OCI-LY7 (cell line): ENCODE measurements around the gene NFATC3. TPM values are rescaled to one million over a fixed set of nuclear protein-coding genes. Genes with fewer than 3 reads are reported as not detected.

Experiments
- BruUV-seq: library from RNA; stranded (reverse); fragments of 400-500 nt; replicated peaks from 2 replicates; lab custom pipeline; 2021; lab: Mats Ljungman, UMichigan
- CTCF ChIA-PET: fragments of 300-600 bp; sonication (Branson Sonifier 250); formaldehyde crosslinking; loops from one replicate; lab custom pipeline; 2022; ENCODE audit warnings: antibody characterized with exemption; ENCODE audit not compliant: unreplicated experiment; lab: Charles Lee
- POLR2A ChIA-PET: fragments of 300-600 bp; sonication (Branson Sonifier 250); formaldehyde crosslinking; loops from one replicate; lab custom pipeline; 2022; ENCODE audit warnings: antibody characterized with exemption; lab: Charles Lee
- DNase-seq: peaks from one replicate; pipeline ENCODE4 v3.0.0-alpha.2; 2015; ENCODE audit warnings: low spot score
- H2AFZ ChIP-seq: fragments of 200-600 bp; sonication (generic), shearing (Covaris generic); 2 replicates; pipeline ENCODE4 v1.6.1; 2014; ENCODE audit warnings: mild to moderate bottlenecking, antibody characterized with exemption, low read length, moderate library complexity
- H3K27ac ChIP-seq: fragments of 200-600 bp; sonication (generic); 2 replicates; pipeline ENCODE4 v1.5.1; 2014; ENCODE audit warnings: mixed run types, low read depth, mild to moderate bottlenecking, moderate library complexity, low read length, inconsistent platforms; ENCODE audit not compliant: poor library complexity, severe bottlenecking
- H3K36me3 ChIP-seq: fragments of 200-600 bp; sonication (generic); 2 replicates; pipeline ENCODE4 v1.6.1; 2014; ENCODE audit warnings: mild to moderate bottlenecking, antibody characterized with exemption, low read length, moderate library complexity, mixed read lengths; ENCODE audit not compliant: insufficient read depth
- H3K4me1 ChIP-seq: fragments of 200-600 bp; sonication (generic); 2 replicates; pipeline ENCODE4 v1.5.1; 2014; ENCODE audit warnings: mild to moderate bottlenecking, low read length; ENCODE audit not compliant: insufficient read depth, poor library complexity, severe bottlenecking
- H3K4me2 ChIP-seq: fragments of 200-600 bp; sonication (generic); 2 replicates; pipeline ENCODE4 v1.6.1; 2014; ENCODE audit warnings: mild to moderate bottlenecking, low read length
- H3K4me3 ChIP-seq: fragments of 200-600 bp; sonication (generic); 2 replicates; pipeline ENCODE4 v1.5.1; 2014; ENCODE audit warnings: mild to moderate bottlenecking, low read depth, low read length; ENCODE audit not compliant: poor library complexity, severe bottlenecking
- H3K79me2 ChIP-seq: fragments of 200-600 bp; sonication (generic); 2 replicates; pipeline ENCODE4 v1.6.1; 2016; ENCODE audit warnings: low read depth, mild to moderate bottlenecking, low read length, moderate library complexity, mixed read lengths; ENCODE audit not compliant: insufficient read depth
- H3K9me2 ChIP-seq: fragments of 200-600 bp; sonication (generic); 2 replicates; pipeline ENCODE4 v1.6.1; 2016; ENCODE audit warnings: mild to moderate bottlenecking, low read length, mixed read lengths; ENCODE audit not compliant: insufficient read depth
- H3K9me3 ChIP-seq: fragments of 200-600 bp; sonication (generic); 2 replicates; pipeline ENCODE4 v1.6.1; 2014; ENCODE audit warnings: mild to moderate bottlenecking, mixed run types, low read length, mixed read lengths
- H4K20me1 ChIP-seq: fragments of 200-600 bp; sonication (generic); 2 replicates; pipeline ENCODE4 v1.6.1; 2014; ENCODE audit warnings: mild to moderate bottlenecking, antibody characterized with exemption, low read length, moderate library complexity, mixed read lengths; ENCODE audit not compliant: insufficient read depth
- EZH2phosphoT487 ChIP-seq: fragments of 200-600 bp; sonication (generic); IDR thresholded peaks from 2 replicates; pipeline ENCODE4 v1.6.1; 2018; ENCODE audit warnings: low read depth, borderline replicate concordance, mild to moderate bottlenecking, mixed run types, antibody characterized with exemption, low read length, moderate library complexity, mixed read lengths
- intact Hi-C: fragments of 100-400 bp; cut with micrococcal nuclease; formaldehyde crosslinking; loops from one replicate; pipeline ENCODE4 v1.10.0; 2022; ENCODE audit not compliant: unreplicated experiment
- total RNA-seq, 2 experiments: library from RNA; depleted of rRNA in 1 of 2; stranded (reverse); fragments of >200 nt in 1 of 2; shearing (Covaris generic) in 1 of 2; gene quantifications; 2 replicates each; pipeline ENCODE4 v1.2.3, GENCODE V29; 2014 to 2022
- TF ChIP-seq, protein P1 (sequence below): fragments of 200-600 bp; sonication (generic); conservative IDR thresholded peaks from 2 replicates; pipeline ENCODE4 v1.5.1; 2014; ENCODE audit warnings: mild to moderate bottlenecking, antibody characterized with exemption, low read length, moderate library complexity, mixed read lengths

NFATC3 gene
- total RNA-seq, 2 experiments from 2014 or later, result 73.4 to 76.0 TPM

DNA sequence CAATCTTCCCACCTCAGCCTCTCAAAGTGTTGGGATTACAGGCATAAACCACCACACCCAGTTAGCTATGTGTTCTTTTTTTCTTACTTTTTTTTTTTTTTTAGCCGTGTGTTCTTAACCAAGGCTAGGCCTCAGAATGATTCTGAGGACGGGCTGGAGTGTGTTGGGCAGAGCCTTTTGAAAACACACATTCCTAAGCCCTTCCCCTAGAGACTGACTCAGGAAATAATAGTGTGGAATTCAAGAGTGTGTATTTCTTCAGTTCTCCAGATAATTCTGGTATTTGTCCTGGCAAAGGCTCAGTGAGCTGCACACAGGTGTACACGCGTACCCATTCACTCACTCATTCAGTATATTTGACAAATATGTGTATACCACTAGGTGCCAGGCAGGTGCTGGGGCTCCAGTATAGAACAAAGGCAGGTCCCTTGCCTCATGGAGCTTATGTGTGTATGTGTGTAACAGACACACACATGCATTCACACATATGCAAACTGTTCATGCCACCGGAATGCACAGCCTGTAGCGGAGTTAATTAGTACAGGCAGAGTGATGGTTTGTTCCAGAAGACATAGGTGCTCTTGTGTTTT is 19.4 kb upstream of the NFATC3 start:
- Histone ChIP-seq H3K9me2 (no peaks in the 10 kb centered on the region), H3K36me3 (peaks cover 37% of the 10 kb centered on the region), H3K4me3 (no peak overlapping the region), H3K79me2 (no peaks in the 10 kb centered on the region), H4K20me1 (no peaks in the 10 kb centered on the region), H3K4me2 (no peak overlapping the region), H3K4me1 (peaks cover 18% of the 10 kb centered on the region), H3K9me3 (no peaks in the 10 kb centered on the region), H2AFZ (no peak overlapping the region), H3K27ac (no peak overlapping the region)
- TF ChIP-seq, protein P1, sequence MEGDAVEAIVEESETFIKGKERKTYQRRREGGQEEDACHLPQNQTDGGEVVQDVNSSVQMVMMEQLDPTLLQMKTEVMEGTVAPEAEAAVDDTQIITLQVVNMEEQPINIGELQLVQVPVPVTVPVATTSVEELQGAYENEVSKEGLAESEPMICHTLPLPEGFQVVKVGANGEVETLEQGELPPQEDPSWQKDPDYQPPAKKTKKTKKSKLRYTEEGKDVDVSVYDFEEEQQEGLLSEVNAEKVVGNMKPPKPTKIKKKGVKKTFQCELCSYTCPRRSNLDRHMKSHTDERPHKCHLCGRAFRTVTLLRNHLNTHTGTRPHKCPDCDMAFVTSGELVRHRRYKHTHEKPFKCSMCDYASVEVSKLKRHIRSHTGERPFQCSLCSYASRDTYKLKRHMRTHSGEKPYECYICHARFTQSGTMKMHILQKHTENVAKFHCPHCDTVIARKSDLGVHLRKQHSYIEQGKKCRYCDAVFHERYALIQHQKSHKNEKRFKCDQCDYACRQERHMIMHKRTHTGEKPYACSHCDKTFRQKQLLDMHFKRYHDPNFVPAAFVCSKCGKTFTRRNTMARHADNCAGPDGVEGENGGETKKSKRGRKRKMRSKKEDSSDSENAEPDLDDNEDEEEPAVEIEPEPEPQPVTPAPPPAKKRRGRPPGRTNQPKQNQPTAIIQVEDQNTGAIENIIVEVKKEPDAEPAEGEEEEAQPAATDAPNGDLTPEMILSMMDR, result no peak
- no peak for TF ChIP-seq EZH2phosphoT487
- intact Hi-C loops, result no loop called here
- ChIA-PET CTCF (interaction anchor here (1.0 kb wide), 1 partner anchor 18 kb away, joined by 6 read pairs; no protein-coding TSS in a partner anchor), POLR2A (interaction anchor here (0.5 to 0.8 kb wide), 5 partner anchors 8 to 249 kb away, joined by 3 to 7 read pairs (median 3); partner anchors contain the start of gene NFATC3)
- no peak for DNase-seq
- BruUV-seq, result no TSS peak

DNA sequence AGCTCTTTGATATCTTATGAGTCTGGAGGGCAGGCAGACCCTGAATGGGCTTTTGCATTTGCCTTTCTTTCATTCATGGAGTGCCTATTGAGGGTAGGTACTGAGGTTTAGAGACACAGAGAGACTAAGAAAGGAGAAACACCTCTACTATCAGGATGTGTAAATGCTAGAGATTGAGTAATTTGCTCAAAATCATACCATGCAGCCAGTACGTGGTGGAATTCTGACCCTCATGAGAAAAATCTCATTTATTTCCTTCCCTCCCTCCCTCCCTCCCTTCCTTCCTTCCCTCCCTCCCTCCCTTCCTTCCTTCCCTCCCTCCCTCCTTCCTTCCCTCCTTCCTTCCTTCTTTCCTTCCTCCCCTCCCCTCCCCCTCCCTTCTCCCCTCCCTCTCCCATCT is 18.4 kb upstream of the NFATC3 start:
- Histone ChIP-seq H3K9me2 (no peaks in the 10 kb centered on the region), H4K20me1 (no peaks in the 10 kb centered on the region), H3K4me2 (no peak overlapping the region), H3K9me3 (no peaks in the 10 kb centered on the region), H3K79me2 (no peaks in the 10 kb centered on the region), H3K4me3 (no peak overlapping the region), H3K27ac (no peak overlapping the region), H3K36me3 (peaks cover 38% of the 10 kb centered on the region), H3K4me1 (peaks cover 24% of the 10 kb centered on the region), H2AFZ (no peak overlapping the region)
- ChIA-PET POLR2A (interaction anchor here (0.6 to 0.8 kb wide), 3 partner anchors 18 to 250 kb away, joined by 3 to 7 read pairs (median 4); partner anchors contain the start of gene NFATC3), CTCF (no interaction called here)
- no TSS peak for BruUV-seq
- no peak for DNase-seq
- intact Hi-C loops, result no loop called here
- TF ChIP-seq, protein P1, result no peak
- no peak for TF ChIP-seq EZH2phosphoT487

DNA sequence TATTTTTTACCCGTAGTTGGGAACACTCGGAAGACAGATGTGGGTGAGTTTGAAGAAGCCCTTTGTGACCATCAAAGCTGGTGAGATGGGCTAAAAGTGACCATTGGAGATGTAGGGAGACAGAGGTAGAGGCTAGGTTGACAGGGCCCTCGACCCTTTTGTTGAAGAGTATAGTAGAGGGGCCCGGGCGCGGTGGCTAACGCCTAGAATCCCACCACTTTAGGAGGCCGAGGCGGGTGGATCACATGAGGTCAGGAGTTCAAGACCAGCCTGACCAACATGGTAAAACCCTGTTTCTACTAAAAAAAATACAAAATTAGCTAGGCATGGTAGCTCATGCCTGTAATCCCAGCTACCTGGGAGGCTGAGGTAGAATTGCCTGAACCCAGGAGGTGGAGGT is 16.2 kb upstream of the NFATC3 start:
- Histone ChIP-seq H3K4me3 (no peak overlapping the region), H3K27ac (no peak overlapping the region), H3K9me2 (no peaks in the 10 kb centered on the region), H3K4me2 (no peak overlapping the region), H3K36me3 (peaks cover 51% of the 10 kb centered on the region), H3K79me2 (no peaks in the 10 kb centered on the region), H3K9me3 (no peaks in the 10 kb centered on the region), H3K4me1 (peaks cover 45% of the 10 kb centered on the region), H2AFZ (no peak overlapping the region), H4K20me1 (no peaks in the 10 kb centered on the region)
- intact Hi-C loops, result no loop called here
- CTCF ChIA-PET, result interaction anchor here (4.0 kb wide), 1 partner anchor 16 kb away, joined by 34 read pairs; the partner anchor contains the start of gene NFATC3
- BruUV-seq, result no TSS peak
- TF ChIP-seq, protein P1, result no peak
- TF ChIP-seq EZH2phosphoT487, result no peak
- POLR2A ChIA-PET, result interaction anchor here (0.7 to 1.1 kb wide), 3 partner anchors 22 to 75 kb away, joined by 4 to 5 read pairs (median 4); no protein-coding TSS in a partner anchor
- DNase-seq, result no peak
